ENCODE results near the gene CFAP74.

GRCh38 chr1:1891349-1892078 is 112.1 kb downstream of the CFAP74 start:
- TF ChIP-seq FOXM1 (IDR thresholded peaks at IDR 0.05; ENCODE audit: borderline replicate concordance, low read depth) (no peak), NFIC (IDR thresholded peaks at IDR 0.05) (no peak), TAF1 (IDR thresholded peaks at IDR 0.05; ENCODE audit: low read depth) (no peak; the same call in 1 of the 2 replicates), EGR1 (IDR thresholded peaks at IDR 0.05) (peak; percentile 58), CREB1 (IDR thresholded peaks at IDR 0.05; ENCODE audit: low read depth) (no peak), MAX (IDR thresholded peaks at IDR 0.05) (peak; percentile 50), YY1 (IDR thresholded peaks at IDR 0.05; ENCODE audit: low read depth) (no peak)
